OCI-LY7 (cell line): Measurements from ENCODE around the gene NCKAP5. TPM values are rescaled to one million over a fixed set of nuclear protein-coding genes. Genes with fewer than 3 reads are reported as not detected.

Experiments used
- BruUV-seq: library from RNA; stranded (reverse); fragments of 400-500 nt; replicated peaks from 2 replicates; lab custom pipeline; 2021; lab: Mats Ljungman, UMichigan
- CTCF ChIA-PET: fragments of 300-600 bp; sonication (Branson Sonifier 250); formaldehyde crosslinking; loops from one replicate; lab custom pipeline; 2022; ENCODE audit warnings: antibody characterized with exemption; ENCODE audit not compliant: unreplicated experiment; lab: Charles Lee
- POLR2A ChIA-PET: fragments of 300-600 bp; sonication (Branson Sonifier 250); formaldehyde crosslinking; loops from one replicate; lab custom pipeline; 2022; ENCODE audit warnings: antibody characterized with exemption; lab: Charles Lee
- DNase-seq: peaks from one replicate; pipeline ENCODE4 v3.0.0-alpha.2; 2015; ENCODE audit warnings: low spot score
- H2AFZ ChIP-seq: fragments of 200-600 bp; sonication (generic), shearing (Covaris generic); 2 replicates; pipeline ENCODE4 v1.6.1; 2014; ENCODE audit warnings: mild to moderate bottlenecking, antibody characterized with exemption, low read length, moderate library complexity
- H3K27ac ChIP-seq: fragments of 200-600 bp; sonication (generic); 2 replicates; pipeline ENCODE4 v1.5.1; 2014; ENCODE audit warnings: mixed run types, low read depth, mild to moderate bottlenecking, moderate library complexity, low read length, inconsistent platforms; ENCODE audit not compliant: poor library complexity, severe bottlenecking
- H3K36me3 ChIP-seq: fragments of 200-600 bp; sonication (generic); 2 replicates; pipeline ENCODE4 v1.6.1; 2014; ENCODE audit warnings: mild to moderate bottlenecking, antibody characterized with exemption, low read length, moderate library complexity, mixed read lengths; ENCODE audit not compliant: insufficient read depth
- H3K4me1 ChIP-seq: fragments of 200-600 bp; sonication (generic); 2 replicates; pipeline ENCODE4 v1.5.1; 2014; ENCODE audit warnings: mild to moderate bottlenecking, low read length; ENCODE audit not compliant: insufficient read depth, poor library complexity, severe bottlenecking
- H3K4me2 ChIP-seq: fragments of 200-600 bp; sonication (generic); 2 replicates; pipeline ENCODE4 v1.6.1; 2014; ENCODE audit warnings: mild to moderate bottlenecking, low read length
- H3K4me3 ChIP-seq: fragments of 200-600 bp; sonication (generic); 2 replicates; pipeline ENCODE4 v1.5.1; 2014; ENCODE audit warnings: mild to moderate bottlenecking, low read depth, low read length; ENCODE audit not compliant: poor library complexity, severe bottlenecking
- H3K79me2 ChIP-seq: fragments of 200-600 bp; sonication (generic); 2 replicates; pipeline ENCODE4 v1.6.1; 2016; ENCODE audit warnings: low read depth, mild to moderate bottlenecking, low read length, moderate library complexity, mixed read lengths; ENCODE audit not compliant: insufficient read depth
- H3K9me2 ChIP-seq: fragments of 200-600 bp; sonication (generic); 2 replicates; pipeline ENCODE4 v1.6.1; 2016; ENCODE audit warnings: mild to moderate bottlenecking, low read length, mixed read lengths; ENCODE audit not compliant: insufficient read depth
- H3K9me3 ChIP-seq: fragments of 200-600 bp; sonication (generic); 2 replicates; pipeline ENCODE4 v1.6.1; 2014; ENCODE audit warnings: mild to moderate bottlenecking, mixed run types, low read length, mixed read lengths
- H4K20me1 ChIP-seq: fragments of 200-600 bp; sonication (generic); 2 replicates; pipeline ENCODE4 v1.6.1; 2014; ENCODE audit warnings: mild to moderate bottlenecking, antibody characterized with exemption, low read length, moderate library complexity, mixed read lengths; ENCODE audit not compliant: insufficient read depth
- CTCF ChIP-seq: fragments of 200-600 bp; sonication (generic); conservative IDR thresholded peaks from 2 replicates; pipeline ENCODE4 v1.5.1; 2014; ENCODE audit warnings: mild to moderate bottlenecking, antibody characterized with exemption, low read length, moderate library complexity, mixed read lengths
- EZH2phosphoT487 ChIP-seq: fragments of 200-600 bp; sonication (generic); IDR thresholded peaks from 2 replicates; pipeline ENCODE4 v1.6.1; 2018; ENCODE audit warnings: low read depth, borderline replicate concordance, mild to moderate bottlenecking, mixed run types, antibody characterized with exemption, low read length, moderate library complexity, mixed read lengths
- intact Hi-C: fragments of 100-400 bp; cut with micrococcal nuclease; formaldehyde crosslinking; loops from one replicate; pipeline ENCODE4 v1.10.0; 2022; ENCODE audit not compliant: unreplicated experiment
- total RNA-seq, 2 experiments: library from RNA; depleted of rRNA in 1 of 2; stranded (reverse); fragments of >200 nt in 1 of 2; shearing (Covaris generic) in 1 of 2; gene quantifications; 2 replicates each; pipeline ENCODE4 v1.2.3, GENCODE V29; 2014 to 2022

The NCKAP5 gene
- total RNA-seq, 2 experiments from 2014 or later: not detected

GRCh38 chr2:132804051-132804450, 764.2 kb downstream of the NCKAP5 start:
- TF ChIP-seq EZH2phosphoT487: no peak
- TF ChIP-seq CTCF: no peak
- Histone ChIP-seq H3K4me2 (0 out of 2 replicates have a peak overlapping the region, but pooled peaks have one; percentile 2), H2AFZ (peak overlapping the region; percentile 39), H3K79me2 (no peaks in the 10 kb centered on the region), H4K20me1 (no peaks in the 10 kb centered on the region), H3K9me3 (no peaks in the 10 kb centered on the region), H3K9me2 (no peaks in the 10 kb centered on the region), H3K4me3 (no peak overlapping the region), H3K36me3 (no peaks in the 10 kb centered on the region), H3K4me1 (no peaks in the 10 kb centered on the region), H3K27ac (no peak overlapping the region)
- peak; percentile 5 for DNase-seq
- BruUV-seq: no TSS peak
- ChIA-PET CTCF (no interaction called here), POLR2A (interaction anchor here (0.8 kb wide), 1 partner anchor 11 kb away, joined by 3 read pairs; no protein-coding TSS in a partner anchor)
- intact Hi-C loops: no loop called here

DNA sequence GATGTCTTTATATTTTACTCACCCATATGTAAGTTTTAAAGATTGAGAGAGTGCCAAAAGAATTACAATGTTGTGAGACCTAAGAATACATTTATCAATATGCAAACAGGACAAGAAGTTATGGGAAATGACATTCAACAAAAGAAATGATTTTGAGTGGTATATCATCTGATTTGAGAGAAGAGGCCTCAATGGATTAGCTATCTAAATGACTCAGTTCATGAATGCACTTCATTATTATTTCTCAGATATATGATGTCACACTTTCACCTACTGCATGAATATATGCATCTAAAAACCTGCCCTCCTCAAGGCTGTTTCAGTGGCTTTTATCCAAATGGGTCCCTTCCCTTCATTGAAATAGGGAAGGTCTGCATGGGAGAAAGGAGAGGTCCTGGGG, 769.9 kb downstream of the NCKAP5 start:
- CTCF ChIA-PET: no interaction called here
- intact Hi-C loops: no loop called here
- DNase-seq: no peak
- no TSS peak for BruUV-seq
- Histone ChIP-seq H3K9me2 (no peaks in the 10 kb centered on the region), H2AFZ (no peak overlapping the region), H3K27ac (no peak overlapping the region), H3K36me3 (no peaks in the 10 kb centered on the region), H4K20me1 (no peaks in the 10 kb centered on the region), H3K9me3 (no peaks in the 10 kb centered on the region), H3K4me1 (no peaks in the 10 kb centered on the region), H3K79me2 (no peaks in the 10 kb centered on the region), H3K4me3 (no peak overlapping the region), H3K4me2 (no peak overlapping the region)
- TF ChIP-seq CTCF (no peak), EZH2phosphoT487 (no peak)
- POLR2A ChIA-PET: no interaction called here

DNA sequence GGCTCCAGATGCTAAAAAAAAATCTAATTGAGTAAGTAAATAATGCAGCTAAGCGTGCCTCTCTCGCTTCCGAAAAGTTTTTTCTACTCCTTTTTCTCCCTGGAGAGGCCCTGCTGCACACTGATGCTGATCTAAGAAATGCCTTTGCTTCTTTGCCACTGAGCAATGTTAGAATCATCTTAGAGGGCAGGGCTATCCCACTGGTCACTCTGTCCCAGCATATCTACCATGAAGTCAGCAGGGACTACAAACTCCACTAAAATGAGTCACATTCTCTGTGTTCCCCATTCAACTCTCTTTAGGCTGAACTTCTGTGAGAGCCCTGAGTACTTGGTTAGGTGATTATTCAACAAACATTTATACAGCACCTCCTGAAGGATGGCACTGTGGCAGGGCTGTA, 770.7 kb downstream of the NCKAP5 start:
- Histone ChIP-seq H3K4me2 (no peak overlapping the region), H3K9me3 (no peaks in the 10 kb centered on the region), H3K4me1 (no peaks in the 10 kb centered on the region), H3K36me3 (no peaks in the 10 kb centered on the region), H3K27ac (no peak overlapping the region), H3K9me2 (no peaks in the 10 kb centered on the region), H2AFZ (no peak overlapping the region), H3K79me2 (no peaks in the 10 kb centered on the region), H4K20me1 (no peaks in the 10 kb centered on the region), H3K4me3 (no peak overlapping the region)
- BruUV-seq: no TSS peak
- TF ChIP-seq EZH2phosphoT487 (no peak), CTCF (no peak)
- CTCF ChIA-PET: no interaction called here
- DNase-seq: no peak
- intact Hi-C loops: no loop called here
- POLR2A ChIA-PET: no interaction called here
